Smooth muscle cell (in vitro differentiated cells): Measurements from ENCODE around the gene PCSK1. TPM values are rescaled to one million over a fixed set of nuclear protein-coding genes. Genes with fewer than 3 reads are reported as not detected.

Experiments used
- DNase-seq: peaks from one replicate; lab custom pipeline; 2025; ENCODE audit not compliant: unreplicated experiment; lab: John Stamatoyannopoulos, UW
- H2AFZ ChIP-seq: fragments of 200-600 bp; sonication (generic); 2 replicates; pipeline ENCODE4 v1.6.0; 2016; ENCODE audit warnings: antibody characterized with exemption, low read depth, mild to moderate bottlenecking
- H3F3A ChIP-seq: fragments of 200-600 bp; sonication (generic); 2 replicates; pipeline ENCODE4 v1.6.0; 2017; ENCODE audit warnings: antibody characterized with exemption, low read depth
- H3K27ac ChIP-seq: fragments of 200-600 bp; sonication (generic); 2 replicates; pipeline ENCODE4 v1.5.1; 2016; ENCODE audit warnings: low read depth, mild to moderate bottlenecking
- H3K27me3 ChIP-seq: fragments of 200-600 bp; sonication (generic); 2 replicates; pipeline ENCODE4 v1.6.1; 2016; ENCODE audit warnings: low read depth, mild to moderate bottlenecking
- H3K36me3 ChIP-seq: fragments of 200-600 bp; sonication (generic); 2 replicates; pipeline ENCODE4 v1.5.1; 2016; ENCODE audit warnings: low read depth
- H3K4me1 ChIP-seq: fragments of 200-600 bp; sonication (generic); 2 replicates; pipeline ENCODE4 v1.5.1; 2016; ENCODE audit warnings: low read depth
- H3K4me2 ChIP-seq: fragments of 200-600 bp; sonication (generic); 2 replicates; pipeline ENCODE4 v1.6.0; 2016; ENCODE audit warnings: mild to moderate bottlenecking
- H3K4me3 ChIP-seq: fragments of 200-600 bp; sonication (generic); 2 replicates; pipeline ENCODE4 v1.5.1; 2016; ENCODE audit warnings: mild to moderate bottlenecking
- H3K79me2 ChIP-seq: fragments of 200-600 bp; sonication (generic); 2 replicates; pipeline ENCODE4 v1.6.0; 2016; ENCODE audit warnings: low read depth, mild to moderate bottlenecking
- H3K9ac ChIP-seq: fragments of 200-600 bp; sonication (generic); 2 replicates; pipeline ENCODE4 v1.6.0; 2016; ENCODE audit warnings: low read depth
- H3K9me3 ChIP-seq: fragments of 200-600 bp; sonication (generic); replicated peaks from 2 replicates; pipeline ENCODE4 v1.5.1; 2016; ENCODE audit warnings: low read depth
- H4K20me1 ChIP-seq: fragments of 200-600 bp; sonication (generic); 2 replicates; pipeline ENCODE4 v1.6.0; 2016; ENCODE audit warnings: low read depth
- CTCF ChIP-seq: fragments of 200-600 bp; sonication (generic); IDR thresholded peaks from 2 replicates; pipeline ENCODE4 v1.5.1; 2017; ENCODE audit warnings: borderline replicate concordance, mild to moderate bottlenecking, antibody characterized with exemption; ENCODE audit not compliant: insufficient read depth, poor library complexity, severe bottlenecking
- WGBS: methylation state at CpG from one replicate; pipeline ENCODE4 v1.1.7; 2016; ENCODE audit warnings: low lambda C conversion rate; 5-methylcytosine and 5-hydroxymethylcytosine counted together
- polyA plus RNA-seq: library from polyadenylated mRNA; unstranded; fragments of >200 nt; fragmentation: Nextera tagmentation; extraction: Ambion mirVana; gene quantifications from 2 replicates; pipeline ENCODE4 v1.2.1, GENCODE V29; 2016
- total RNA-seq: library from RNA; depleted of rRNA; stranded (reverse); fragments of >200 nt; gene quantifications from 2 replicates; pipeline ENCODE4 v1.2.3, GENCODE V29; 2014

PCSK1 gene
- total RNA-seq (0.81 and 1.1 TPM in 2 replicates), polyA plus RNA-seq (0.26 and 0.32 TPM in 2 replicates)

DNA sequence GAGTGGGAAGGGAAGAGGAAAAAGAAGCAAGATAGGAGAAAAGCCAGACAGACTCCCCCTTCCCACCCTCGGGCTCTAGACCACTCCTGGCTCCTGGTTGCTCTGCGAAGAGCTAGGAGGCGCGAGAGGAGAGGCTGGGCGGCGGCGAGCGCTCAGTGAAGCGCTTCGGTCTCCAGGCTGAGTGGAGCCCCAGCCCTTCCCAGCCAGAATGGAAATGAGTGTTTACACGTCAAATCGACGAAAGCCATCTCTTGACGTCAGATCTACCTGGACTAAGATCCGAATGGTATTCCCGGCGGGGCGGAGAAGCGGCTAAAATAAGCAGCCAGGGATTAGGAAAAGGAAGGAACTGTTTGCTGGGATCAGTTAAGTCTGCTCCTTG is at the start of gene PCSK1:
TSS of gene PCSK1 (minus strand) at position 183 of the 382 bp plus-strand sequence. CDS start 206 bp downstream, outside the sequence.
- no peak within 1 kb of the TSS for H3K4me3 ChIP-seq
- H3K4me1 ChIP-seq: peaks cover 14% of the 10 kb centered on the region
- no peaks in the 10 kb centered on the region for H3K36me3 ChIP-seq
- peaks cover 62% of the 10 kb centered on the region for H3K27me3 ChIP-seq
- no peak for TF ChIP-seq CTCF
- no peak within 1 kb of the TSS for H3K9ac ChIP-seq
- H3K4me2 ChIP-seq: peak within 1 kb of the TSS; percentile 54
- no peak within 1 kb of the TSS for H2AFZ ChIP-seq
- no peak within 1 kb of the TSS for H3K27ac ChIP-seq
- H4K20me1 ChIP-seq: no peaks in the 10 kb centered on the region
- no peak for DNase-seq
- no peaks in the 10 kb centered on the region for H3F3A ChIP-seq
- no peaks in the 10 kb centered on the region for H3K9me3 ChIP-seq
- H3K79me2 ChIP-seq: no peaks in the 10 kb centered on the region
- 3% methylated on average over 19 of the region's 19 CpGs for WGBS

- no peaks in the 10 kb centered on the region for H3F3A ChIP-seq
- no peak for TF ChIP-seq CTCF
- H3K4me1 ChIP-seq: no peaks in the 10 kb centered on the region
- no peak for DNase-seq
- H3K27me3 ChIP-seq: no peaks in the 10 kb centered on the region
- H3K4me3 ChIP-seq: no peak overlapping the region
- H3K27ac ChIP-seq: no peak overlapping the region
- 50% methylated on average over 1 of the region's 1 CpG for WGBS
- no peaks in the 10 kb centered on the region for H3K79me2 ChIP-seq
- H3K9ac ChIP-seq: no peak overlapping the region
- H3K9me3 ChIP-seq: no peaks in the 10 kb centered on the region
- no peak overlapping the region for H2AFZ ChIP-seq
- H3K4me2 ChIP-seq: no peak overlapping the region
- H3K36me3 ChIP-seq: no peaks in the 10 kb centered on the region
- no peaks in the 10 kb centered on the region for H4K20me1 ChIP-seq
Measured at GRCh38 chr5:96481867-96482266, 48.8 kb upstream of the PCSK1 start.

GRCh38 chr5:96481009-96481786 is 48.1 kb upstream of the PCSK1 start:
- no peak for DNase-seq
- no peak for TF ChIP-seq CTCF
- Histone ChIP-seq H3K9me3 (no peaks in the 10 kb centered on the region), H3K9ac (no peak overlapping the region), H2AFZ (no peak overlapping the region), H3K79me2 (no peaks in the 10 kb centered on the region), H3K27ac (no peak overlapping the region), H3K4me2 (no peak overlapping the region), H3K27me3 (no peaks in the 10 kb centered on the region), H3K36me3 (no peaks in the 10 kb centered on the region), H3K4me1 (no peaks in the 10 kb centered on the region), H3F3A (no peaks in the 10 kb centered on the region), H3K4me3 (no peak overlapping the region), H4K20me1 (no peaks in the 10 kb centered on the region)

DNA sequence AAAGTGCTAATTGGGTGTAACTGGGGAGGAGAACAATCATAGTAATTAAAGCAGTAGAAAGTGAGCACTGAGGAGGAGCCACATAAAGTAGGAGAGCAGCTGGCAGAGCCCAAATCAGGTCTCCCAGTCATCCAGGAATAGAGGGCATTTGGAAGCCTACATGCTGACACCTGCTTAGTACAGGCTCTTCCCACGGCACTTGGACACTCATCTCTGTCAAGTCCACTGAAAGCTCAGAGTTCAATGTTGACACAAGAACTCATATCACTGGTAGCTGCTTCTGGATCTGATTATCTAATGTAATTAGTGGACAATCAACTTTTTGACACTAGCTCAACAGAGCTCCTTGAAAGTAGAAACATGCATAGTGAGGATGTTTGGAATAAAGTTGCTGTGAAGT is 45.9 kb upstream of the PCSK1 start:
- Histone ChIP-seq H3K4me1 (no peaks in the 10 kb centered on the region), H3K9me3 (no peaks in the 10 kb centered on the region), H3K4me2 (no peak overlapping the region), H3K79me2 (no peaks in the 10 kb centered on the region), H3K9ac (no peak overlapping the region), H2AFZ (no peak overlapping the region), H3K4me3 (no peak overlapping the region), H4K20me1 (no peaks in the 10 kb centered on the region), H3F3A (no peaks in the 10 kb centered on the region), H3K27ac (no peak overlapping the region), H3K36me3 (no peaks in the 10 kb centered on the region), H3K27me3 (no peaks in the 10 kb centered on the region)
- no peak for TF ChIP-seq CTCF
- WGBS: 77% methylated on average over 1 of the region's 1 CpG
- no peak for DNase-seq
